ENCODE data around the gene MAD1L1. TPM values are rescaled to one million over a fixed set of nuclear protein-coding genes. Genes with fewer than 3 reads are reported as not detected.

Gene MAD1L1
- total RNA-seq, 1 donor from 2014 or later: 59.6 TPM

GRCh38 chr7:2143450-2143849, 89.3 kb downstream of the MAD1L1 start:
- H3K4me3 ChIP-seq: no peak overlapping the region
- no peak overlapping the region for H3K27ac ChIP-seq
- no peak for DNase-seq (ENCODE audit: low spot score in 2 of 2)
- H3K27me3 ChIP-seq: no peaks in the 10 kb centered on the region
- H3K9me3 ChIP-seq: no peaks in the 10 kb centered on the region
- no peak for TF ChIP-seq CTCF (IDR thresholded peaks at IDR 0.05)
- intact Hi-C loops (cut with DNase I): no loop called here
- H3K4me1 ChIP-seq: no peaks in the 10 kb centered on the region
- H3K36me3 ChIP-seq: peaks cover 10 to 35% of the 10 kb centered on the region in 2 donors

GRCh38 chr7:2142386-2142785, 90.4 kb downstream of the MAD1L1 start:
- Histone ChIP-seq H3K9me3 (no peaks in the 10 kb centered on the region), H3K36me3 (peaks cover 10 to 35% of the 10 kb centered on the region in 2 donors), H3K27me3 (no peaks in the 10 kb centered on the region), H3K27ac (no peak overlapping the region), H3K4me1 (no peaks in the 10 kb centered on the region), H3K4me3 (no peak overlapping the region)
- DNase-seq (ENCODE audit: low spot score in 2 of 2): no peak
- no peak for TF ChIP-seq CTCF (IDR thresholded peaks at IDR 0.05)
- intact Hi-C loops (cut with DNase I): no loop called here

- Histone ChIP-seq H3K4me1 (no peaks in the 10 kb centered on the region), H3K9me3 (no peaks in the 10 kb centered on the region), H3K36me3 (peaks cover 10 to 35% of the 10 kb centered on the region in 2 donors), H3K27me3 (no peaks in the 10 kb centered on the region), H3K4me3 (no peak overlapping the region), H3K27ac (no peak overlapping the region)
- no peak for TF ChIP-seq CTCF (IDR thresholded peaks at IDR 0.05)
- intact Hi-C loops (cut with DNase I): no loop called here
- DNase-seq (ENCODE audit: low spot score in 2 of 2): no peak
These were observed 91.1 kb downstream of the MAD1L1 start for GRCh38 chr7:2141651-2142050.

GRCh38 chr7:2141021-2141410, 91.7 kb downstream of the MAD1L1 start:
- Histone ChIP-seq H3K27me3 (no peaks in the 10 kb centered on the region), H3K4me1 (no peaks in the 10 kb centered on the region), H3K9me3 (no peaks in the 10 kb centered on the region), H3K27ac (no peak overlapping the region), H3K4me3 (no peak overlapping the region), H3K36me3 (peaks cover 10 to 29% of the 10 kb centered on the region in 2 donors)
- DNase-seq (ENCODE audit: low spot score in 2 of 2): no peak
- intact Hi-C loops (cut with DNase I): no loop called here
- TF ChIP-seq CTCF (IDR thresholded peaks at IDR 0.05): no peak

GRCh38 chr7:2140216-2141020, 92.3 kb downstream of the MAD1L1 start:
- H3K27ac ChIP-seq: no peak overlapping the region
- intact Hi-C loops (cut with DNase I): no loop called here
- H3K27me3 ChIP-seq: no peaks in the 10 kb centered on the region
- H3K36me3 ChIP-seq: peaks cover 7 to 23% of the 10 kb centered on the region in 2 donors
- no peak overlapping the region for H3K4me3 ChIP-seq
- DNase-seq (ENCODE audit: low spot score in 2 of 2): no peak
- no peak for TF ChIP-seq CTCF (IDR thresholded peaks at IDR 0.05)
- no peaks in the 10 kb centered on the region for H3K9me3 ChIP-seq
- H3K4me1 ChIP-seq: no peaks in the 10 kb centered on the region

Measured in ascending aorta (tissue), 2 donors.